Fibroblast of lung (primary cell): ENCODE results near the gene NODAL. TPM values are rescaled to one million over a fixed set of nuclear protein-coding genes. Genes with fewer than 3 reads are reported as not detected.

ENCODE experiments used
- DNase-seq, 2 donors: peaks; one replicate each; pipeline versions ENCODE4 v3.0.0 to v3.0.0-alpha.2; 2010; ENCODE audit warnings: low read depth in 2 of 2
- H2AFZ ChIP-seq: 2 replicates; pipeline ENCODE4 v1.5.1; 2012; ENCODE audit warnings: low read length, control low read depth, inconsistent platforms
- H3K27ac ChIP-seq: 2 replicates; pipeline ENCODE4 v1.5.1; 2011; ENCODE audit warnings: low read length, control low read depth; ENCODE audit not compliant: insufficient read depth
- H3K27me3 ChIP-seq: 2 replicates; pipeline ENCODE4 v1.5.1; 2011; ENCODE audit warnings: mild to moderate bottlenecking, low read length; ENCODE audit not compliant: control insufficient read depth, insufficient read depth
- H3K36me3 ChIP-seq: 2 replicates; pipeline ENCODE4 v1.5.1; 2011; ENCODE audit warnings: low read length; ENCODE audit not compliant: control insufficient read depth, insufficient read depth
- H3K4me1 ChIP-seq: 2 replicates; pipeline ENCODE4 v1.5.1; 2011; ENCODE audit warnings: low read length; ENCODE audit not compliant: control insufficient read depth, insufficient read depth; ENCODE audit errors: extremely low read depth
- H3K4me2 ChIP-seq: 2 replicates; pipeline ENCODE4 v1.5.1; 2011; ENCODE audit warnings: low read length, control low read depth; ENCODE audit not compliant: insufficient read depth; ENCODE audit errors: extremely low read depth
- H3K4me3 ChIP-seq, 4 experiments: fragments of 200-600 bp in 1 of 4; sonication (generic) in 1 of 4; replicated peaks in 1 of 4; 2 replicates each; pipeline ENCODE4 v1.5.1; 2011 to 2016; ENCODE audit warnings: low read length in 4 of 4, low read depth in 3 of 4, mild to moderate bottlenecking in 3 of 4, control low read depth in 2 of 4, inconsistent platforms in 1 of 4, mixed read lengths in 1 of 4; ENCODE audit not compliant: insufficient read depth in 1 of 4; ENCODE audit errors: control extremely low read depth in 1 of 4
- H3K79me2 ChIP-seq: 2 replicates; pipeline ENCODE4 v1.5.1; 2012; ENCODE audit warnings: mild to moderate bottlenecking, low read length, inconsistent platforms; ENCODE audit not compliant: control insufficient read depth, insufficient read depth
- H3K9ac ChIP-seq: 2 replicates; pipeline ENCODE4 v1.5.1; 2011; ENCODE audit warnings: mild to moderate bottlenecking, low read length, control low read depth; ENCODE audit not compliant: insufficient read depth
- H3K9me3 ChIP-seq: 2 replicates; pipeline ENCODE4 v1.5.1; 2012; ENCODE audit warnings: low read depth, low read length; ENCODE audit not compliant: control insufficient read depth, insufficient read depth
- H4K20me1 ChIP-seq: 2 replicates; pipeline ENCODE4 v1.5.1; 2011; ENCODE audit warnings: low read length; ENCODE audit not compliant: control insufficient read depth, insufficient read depth; ENCODE audit errors: extremely low read depth
- CTCF ChIP-seq, 2 donors: IDR thresholded peaks in 1 of 2; conservative IDR thresholded peaks in 1 of 2; 1 replicate in 1 of 2; 2 replicates in 1 of 2; pipeline ENCODE4 v1.5.1; 2011 to 2012; ENCODE audit warnings: low read length in 2 of 2, control low read depth in 1 of 2, inconsistent platforms in 1 of 2, low read depth in 1 of 2, mild to moderate bottlenecking in 1 of 2
- EZH2 ChIP-seq: IDR thresholded peaks from 2 replicates; pipeline ENCODE4 v1.5.1; 2012; ENCODE audit warnings: low read length, control low read depth, mild to moderate bottlenecking; ENCODE audit errors: missing control alignments
- polyA plus RNA-seq, 2 donors: library from polyadenylated mRNA; depleted of rRNA in 1 of 2; stranded (reverse) in 1 of 2; unstranded in 1 of 2; fragments of >200 nt; gene quantifications; 2 replicates each; pipeline ENCODE4 v1.2.1, GENCODE V29; 2011 to 2012; ENCODE audit warnings: missing spikeins in 1 of 2
- total RNA-seq: library from RNA; depleted of rRNA; stranded (reverse); fragments of >200 nt; gene quantifications from 2 replicates; pipeline ENCODE4 v1.2.1, GENCODE V29; 2014

The NODAL gene
- total and polyA plus RNA-seq, 2 donors (not counting 1 experiment from before 2014, with no cell fraction given): not detected

DNA sequence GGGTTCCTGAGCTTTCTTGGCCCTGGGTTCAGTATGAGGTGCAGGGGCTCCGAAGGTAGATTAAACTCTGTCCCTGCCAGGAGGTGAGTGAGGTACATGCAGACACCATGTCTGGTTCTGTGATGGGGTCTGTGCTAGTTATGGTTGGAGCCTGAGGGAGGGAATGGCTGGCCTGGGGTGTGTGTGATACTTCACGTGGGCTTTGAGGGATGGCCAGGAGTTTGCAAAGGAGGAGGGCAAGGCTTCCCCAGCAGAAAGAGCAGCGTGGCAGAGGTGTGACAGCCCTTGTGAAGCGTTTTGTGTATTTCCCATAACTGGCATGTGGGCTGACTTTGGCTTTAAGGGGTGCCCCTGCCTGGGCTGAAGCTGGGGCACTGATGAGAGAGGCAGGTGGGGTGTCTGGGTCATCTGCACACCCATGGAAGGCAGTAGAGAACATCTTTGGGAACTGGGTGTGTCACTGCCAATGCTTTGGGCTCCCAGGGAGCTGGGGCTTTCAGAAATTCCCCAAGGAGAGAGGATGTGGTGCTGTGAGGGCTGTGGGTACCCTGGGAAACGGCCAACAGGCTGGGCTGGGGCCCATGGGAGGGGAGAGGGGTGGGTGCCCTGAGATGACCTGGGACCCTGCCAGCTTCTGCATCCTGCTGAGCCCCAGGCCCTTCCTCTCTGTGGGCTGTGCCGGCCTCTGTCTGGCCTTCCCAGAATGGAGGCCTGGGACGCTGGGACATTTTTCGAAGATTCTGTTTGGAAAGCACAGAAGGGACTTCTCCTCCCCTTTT, 41.7 kb upstream of the NODAL start:
- Histone ChIP-seq H3K27me3 (peaks cover 12% of the 10 kb centered on the region), H3K4me2 (no peak overlapping the region), H4K20me1 (no peaks in the 10 kb centered on the region), H2AFZ (no peak overlapping the region), H3K9me3 (no peaks in the 10 kb centered on the region), H3K4me1 (no peaks in the 10 kb centered on the region), H3K36me3 (no peaks in the 10 kb centered on the region), H3K79me2 (no peaks in the 10 kb centered on the region), H3K9ac (no peak overlapping the region), H3K4me3 (no peak overlapping the region), H3K27ac (no peak overlapping the region)
- no peak for DNase-seq
- TF ChIP-seq EZH2: no peak
- TF ChIP-seq CTCF (conservative IDR thresholded peaks at IDR 0.05 in 1 of 2, IDR thresholded peaks at IDR 0.05 in 1 of 2; ENCODE audit: low read depth in 1 of 2, low read length in 2 of 2): no peak

- Histone ChIP-seq H3K36me3 (no peaks in the 10 kb centered on the region), H3K27me3 (peaks cover 23% of the 10 kb centered on the region), H3K4me1 (no peaks in the 10 kb centered on the region), H3K4me3 (no peak overlapping the region), H2AFZ (no peak overlapping the region), H3K79me2 (no peaks in the 10 kb centered on the region), H3K9me3 (no peaks in the 10 kb centered on the region), H4K20me1 (no peaks in the 10 kb centered on the region), H3K9ac (no peak overlapping the region), H3K4me2 (no peak overlapping the region), H3K27ac (no peak overlapping the region)
- DNase-seq: peak in 1 of 2 donors; percentile 26
- no peak for TF ChIP-seq CTCF (conservative IDR thresholded peaks at IDR 0.05 in 1 of 2, IDR thresholded peaks at IDR 0.05 in 1 of 2; ENCODE audit: low read depth in 1 of 2, low read length in 2 of 2)
- no peak for TF ChIP-seq EZH2
Observed at GRCh38 chr10:70481831-70482530, 40.5 kb upstream of the NODAL start.

- Histone ChIP-seq H3K27ac (no peak overlapping the region), H3K27me3 (peaks cover 29% of the 10 kb centered on the region), H3K9ac (no peak overlapping the region), H3K9me3 (no peaks in the 10 kb centered on the region), H3K4me2 (no peak overlapping the region), H3K4me1 (no peaks in the 10 kb centered on the region), H4K20me1 (no peaks in the 10 kb centered on the region), H2AFZ (no peak overlapping the region), H3K36me3 (no peaks in the 10 kb centered on the region), H3K4me3 (no peak overlapping the region), H3K79me2 (no peaks in the 10 kb centered on the region)
- DNase-seq: no peak
- TF ChIP-seq CTCF (conservative IDR thresholded peaks at IDR 0.05 in 1 of 2, IDR thresholded peaks at IDR 0.05 in 1 of 2; ENCODE audit: low read depth in 1 of 2, low read length in 2 of 2) (no peak), EZH2 (no peak)
Observed at GRCh38 chr10:70481105-70481504, 39.6 kb upstream of the NODAL start.
